ENCODE measurements around the gene NDUFB1. TPM values are rescaled to one million over a fixed set of nuclear protein-coding genes. Genes with fewer than 3 reads are reported as not detected.

NDUFB1 gene
- total RNA-seq = 100 to 1,000 TPM; 102 TPM

DNA sequence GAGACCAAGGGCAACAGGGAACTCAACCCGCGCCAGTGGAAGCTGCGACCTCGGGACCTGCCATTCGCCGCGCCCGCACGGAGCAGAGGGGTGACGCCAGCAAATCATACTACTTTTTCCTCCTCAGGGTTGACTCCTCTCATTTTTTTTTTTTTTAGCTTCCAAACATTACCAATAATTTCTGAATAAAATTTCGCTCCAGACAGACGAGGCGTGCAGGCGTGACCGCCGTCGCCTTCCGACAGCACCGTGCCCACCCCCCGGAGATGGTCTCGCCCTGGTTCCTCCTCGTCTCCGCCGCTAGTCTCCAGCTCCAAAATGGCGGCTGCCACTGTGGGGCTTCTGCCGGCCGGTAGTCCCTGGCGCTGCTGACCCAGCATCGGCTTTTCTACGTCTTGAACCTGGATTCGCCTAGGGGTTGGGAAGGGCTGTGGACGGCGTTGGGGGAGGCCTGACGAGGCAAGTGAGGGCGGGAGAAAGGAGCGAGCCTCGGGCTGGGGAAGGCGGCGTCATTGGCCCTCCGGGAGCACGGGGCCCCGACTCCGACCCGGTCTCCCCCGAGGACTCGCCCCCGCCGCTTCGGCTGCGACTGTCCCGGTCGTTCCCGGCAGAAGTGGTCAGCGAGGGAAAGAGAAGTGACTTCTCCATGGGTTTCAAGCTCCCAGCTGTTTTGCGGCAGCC, at the start of gene NDUFB1, which contains the start of gene CPSF2:
Gene NDUFB1 (minus strand): TSS at position 37 of the 681 bp plus-strand sequence. CDS start 4,069 bp downstream, outside the sequence.
Gene CPSF2 (plus strand): TSS at position 300 of the 681 bp plus-strand sequence. CDS start 9,016 bp downstream, outside the sequence.
- ATAC-seq (peak; percentile 90), DNase-seq (peak; percentile 87)
- peaks cover 35% of the 10 kb centered on the region for H3K4me1 Mint-ChIP-seq (ENCODE audit: low read depth)
- TF ChIP-seq, protein P1, sequence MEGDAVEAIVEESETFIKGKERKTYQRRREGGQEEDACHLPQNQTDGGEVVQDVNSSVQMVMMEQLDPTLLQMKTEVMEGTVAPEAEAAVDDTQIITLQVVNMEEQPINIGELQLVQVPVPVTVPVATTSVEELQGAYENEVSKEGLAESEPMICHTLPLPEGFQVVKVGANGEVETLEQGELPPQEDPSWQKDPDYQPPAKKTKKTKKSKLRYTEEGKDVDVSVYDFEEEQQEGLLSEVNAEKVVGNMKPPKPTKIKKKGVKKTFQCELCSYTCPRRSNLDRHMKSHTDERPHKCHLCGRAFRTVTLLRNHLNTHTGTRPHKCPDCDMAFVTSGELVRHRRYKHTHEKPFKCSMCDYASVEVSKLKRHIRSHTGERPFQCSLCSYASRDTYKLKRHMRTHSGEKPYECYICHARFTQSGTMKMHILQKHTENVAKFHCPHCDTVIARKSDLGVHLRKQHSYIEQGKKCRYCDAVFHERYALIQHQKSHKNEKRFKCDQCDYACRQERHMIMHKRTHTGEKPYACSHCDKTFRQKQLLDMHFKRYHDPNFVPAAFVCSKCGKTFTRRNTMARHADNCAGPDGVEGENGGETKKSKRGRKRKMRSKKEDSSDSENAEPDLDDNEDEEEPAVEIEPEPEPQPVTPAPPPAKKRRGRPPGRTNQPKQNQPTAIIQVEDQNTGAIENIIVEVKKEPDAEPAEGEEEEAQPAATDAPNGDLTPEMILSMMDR (IDR thresholded peaks at IDR 0.05) = no peak
- H3K27me3 Mint-ChIP-seq = no peaks in the 10 kb centered on the region
- ChIA-PET POLR2A (interaction anchor here (0.9 to 3.7 kb wide), 13 partner anchors 9 to 877 kb away, joined by 3 to 44 read pairs (median 4); partner anchors contain the start of genes ATXN3, GPR68 and TRIP11), CTCF (interaction anchor here (0.9 to 9.6 kb wide), 6 partner anchors 9 to 559 kb away, joined by 3 to 127 read pairs (median 3); partner anchors contain the start of gene ATXN3)
- no peaks in the 10 kb centered on the region for H3K9me3 Mint-ChIP-seq
- peak within 1 kb of the TSS; percentile 92 for H3K4me3 Mint-ChIP-seq
- H3K27ac Mint-ChIP-seq = peak within 1 kb of the TSS; percentile 99
- intact Hi-C loops (cut with micrococcal nuclease) = no loop called here
- peaks cover 26% of the 10 kb centered on the region for H3K36me3 Mint-ChIP-seq (ENCODE audit: low read depth)

DNA sequence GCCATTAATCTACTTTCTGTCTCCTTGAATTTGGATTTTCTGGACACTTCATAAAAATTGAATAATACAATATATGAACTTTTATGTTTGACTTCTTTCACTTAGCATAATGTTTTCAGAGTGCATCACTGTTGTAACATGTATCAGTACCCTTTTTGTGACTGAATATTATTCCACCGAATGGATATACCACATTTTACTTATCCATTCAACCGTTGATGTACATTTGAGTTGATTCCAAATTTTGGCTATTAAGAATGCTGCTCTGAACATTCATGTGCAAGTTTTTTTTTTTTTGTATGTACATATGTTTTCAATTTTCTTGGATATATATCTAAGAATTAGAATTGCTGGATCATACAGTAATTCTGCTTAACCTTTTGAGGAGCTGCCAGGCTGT, 43.5 kb upstream of the NDUFB1 start:
- Mint-ChIP-seq H3K27me3 (no peaks in the 10 kb centered on the region), H3K4me1 (ENCODE audit: low read depth) (no peaks in the 10 kb centered on the region), H3K9me3 (peaks cover 12% of the 10 kb centered on the region), H3K36me3 (ENCODE audit: low read depth) (peaks cover 62% of the 10 kb centered on the region), H3K4me3 (no peak overlapping the region), H3K27ac (no peak overlapping the region)
- ChIA-PET POLR2A (no interaction called here), CTCF (no interaction called here)
- DNase-seq (no peak), ATAC-seq (no peak)
- TF ChIP-seq, protein P1 (IDR thresholded peaks at IDR 0.05) = no peak
- intact Hi-C loops (cut with micrococcal nuclease) = no loop called here

DNA sequence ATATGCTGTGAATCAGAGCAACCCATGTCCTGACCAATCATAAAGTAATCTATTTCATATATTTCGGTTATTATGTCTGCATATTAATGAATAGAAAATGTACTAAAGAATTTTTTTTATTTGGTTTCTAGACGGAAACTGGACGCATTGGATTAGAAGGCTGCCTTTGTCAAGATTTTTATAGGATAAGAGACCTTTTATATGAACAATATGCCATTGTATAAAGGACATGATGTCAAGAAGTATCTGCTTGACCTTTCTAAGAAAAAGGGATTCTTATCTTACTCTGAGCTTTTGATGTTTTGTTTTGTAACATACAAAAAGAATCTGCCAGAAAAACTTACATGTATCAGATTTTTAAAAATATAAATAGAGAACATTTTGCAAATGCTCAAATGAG, 40.0 kb upstream of the NDUFB1 start:
- Mint-ChIP-seq H3K9me3 (peaks cover 12% of the 10 kb centered on the region), H3K27ac (no peak overlapping the region), H3K4me1 (ENCODE audit: low read depth) (peaks cover 11% of the 10 kb centered on the region), H3K4me3 (no peak overlapping the region), H3K27me3 (no peaks in the 10 kb centered on the region), H3K36me3 (ENCODE audit: low read depth) (peaks cover 61% of the 10 kb centered on the region)
- CTCF ChIA-PET = no interaction called here
- POLR2A ChIA-PET = no interaction called here
- no peak for ATAC-seq
- TF ChIP-seq, protein P1 (IDR thresholded peaks at IDR 0.05) = no peak
- intact Hi-C loops (cut with micrococcal nuclease) = no loop called here
- no peak for DNase-seq

DNA sequence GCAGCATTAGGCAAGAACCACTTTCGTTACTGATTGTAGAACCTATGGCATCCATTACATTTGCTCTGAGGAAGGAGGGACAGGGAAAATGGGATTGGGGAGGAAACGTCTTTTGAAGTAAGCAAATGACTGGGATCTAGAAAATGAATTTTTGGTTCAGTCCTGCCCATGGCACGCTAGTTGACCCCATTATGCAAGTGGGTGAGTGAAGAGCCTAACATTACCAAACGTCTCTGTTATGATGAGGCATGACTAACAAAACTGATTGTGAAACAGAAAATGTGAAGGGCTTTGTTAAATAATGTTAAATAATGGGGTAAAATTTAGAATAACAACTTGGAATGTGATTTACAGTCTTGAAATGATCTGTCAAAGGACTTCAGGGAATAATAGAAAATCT, 39.1 kb upstream of the NDUFB1 start:
- H3K4me3 Mint-ChIP-seq = no peak overlapping the region
- intact Hi-C loops (cut with micrococcal nuclease) = no loop called here
- no peaks in the 10 kb centered on the region for H3K27me3 Mint-ChIP-seq
- no peak for DNase-seq
- H3K27ac Mint-ChIP-seq = no peak overlapping the region
- CTCF ChIA-PET = no interaction called here
- POLR2A ChIA-PET = no interaction called here
- H3K4me1 Mint-ChIP-seq (ENCODE audit: low read depth) = peaks cover 11% of the 10 kb centered on the region
- TF ChIP-seq, protein P1 (IDR thresholded peaks at IDR 0.05) = no peak
- H3K36me3 Mint-ChIP-seq (ENCODE audit: low read depth) = peaks cover 63% of the 10 kb centered on the region
- no peak for ATAC-seq
- peaks cover 12% of the 10 kb centered on the region for H3K9me3 Mint-ChIP-seq

DNA sequence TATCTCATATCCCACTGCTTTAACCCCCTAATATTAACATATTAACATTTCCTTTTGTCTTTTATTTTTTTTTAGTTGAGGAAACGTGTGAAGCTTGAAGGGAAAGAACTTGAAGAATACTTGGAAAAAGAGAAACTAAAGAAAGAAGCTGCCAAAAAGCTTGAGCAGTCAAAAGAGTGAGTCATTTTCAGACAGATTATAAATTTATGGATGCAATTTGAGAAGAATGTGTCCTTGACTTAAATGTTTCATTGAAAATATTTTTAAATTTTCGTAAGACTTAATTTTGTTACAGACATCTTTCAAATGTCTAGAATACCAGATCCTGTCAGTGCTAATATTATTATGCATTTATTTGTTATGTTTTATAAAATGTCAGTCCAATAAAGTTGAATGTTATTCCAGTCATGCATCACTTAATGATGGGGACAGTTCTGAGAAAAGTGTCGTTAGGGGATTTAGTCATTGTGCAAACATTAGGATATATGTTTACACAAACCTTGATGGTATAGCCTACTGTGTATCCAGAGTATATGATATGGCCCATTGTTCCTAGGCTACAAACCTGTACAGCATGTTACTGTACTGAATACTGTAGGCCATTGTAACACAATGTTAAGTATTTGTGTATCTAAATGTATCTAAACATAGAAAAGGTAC, 32.9 kb upstream of the NDUFB1 start:
- no peak for DNase-seq
- intact Hi-C loops (cut with micrococcal nuclease) = no loop called here
- Mint-ChIP-seq H3K36me3 (ENCODE audit: low read depth) (peaks cover 42% of the 10 kb centered on the region), H3K9me3 (no peaks in the 10 kb centered on the region), H3K27me3 (no peaks in the 10 kb centered on the region), H3K4me1 (ENCODE audit: low read depth) (peaks cover 17% of the 10 kb centered on the region), H3K4me3 (no peak overlapping the region), H3K27ac (peak overlapping the region; percentile 7)
- no peak for ATAC-seq
- ChIA-PET POLR2A (no interaction called here), CTCF (no interaction called here)
- TF ChIP-seq, protein P1 (IDR thresholded peaks at IDR 0.05) = no peak

Measured in activated CD8-positive, alpha-beta T cell treated with anti-CD3 and anti-CD28 coated beads for 36 hours (primary cell).